Neural cell (in vitro differentiated cells): ENCODE measurements around the gene ARPC1B. TPM values are rescaled to one million over a fixed set of nuclear protein-coding genes. Genes with fewer than 3 reads are reported as not detected.

Source experiments
- H2AFZ ChIP-seq: fragments of 200-600, 300-800 bp; sonication (generic), shearing (Covaris generic); 2 replicates; pipeline ENCODE4 v1.6.0; 2014; ENCODE audit warnings: low read depth, mild to moderate bottlenecking, antibody characterized with exemption, low read length, moderate library complexity
- H3F3A ChIP-seq: fragments of 200-600 bp; shearing (Covaris generic); 2 replicates; pipeline ENCODE4 v1.6.1; 2016; ENCODE audit warnings: mild to moderate bottlenecking, moderate library complexity, mixed read lengths, antibody characterized with exemption, low read length; ENCODE audit not compliant: insufficient read depth, poor library complexity, severe bottlenecking
- H3K27ac ChIP-seq: fragments of 200-600, 300-800 bp; sonication (generic), shearing (Covaris generic); 2 replicates; pipeline ENCODE4 v1.5.1; 2014; ENCODE audit warnings: mild to moderate bottlenecking, low read length, moderate library complexity
- H3K27me3 ChIP-seq: fragments of 300-800, 200-600 bp; sonication (generic), shearing (Covaris generic); 2 replicates; pipeline ENCODE4 v1.6.0; 2014; ENCODE audit warnings: mild to moderate bottlenecking, low read depth, low read length, moderate library complexity; ENCODE audit not compliant: insufficient read depth
- H3K36me3 ChIP-seq: fragments of 300-800, 200-600 bp; sonication (generic), shearing (Covaris generic); 2 replicates; pipeline ENCODE4 v1.5.1; 2014; ENCODE audit warnings: mild to moderate bottlenecking, antibody characterized with exemption, low read length, moderate library complexity; ENCODE audit not compliant: insufficient read depth
- H3K4me2 ChIP-seq: fragments of 300-800, 200-600 bp; sonication (generic), shearing (Covaris generic); 2 replicates; pipeline ENCODE4 v1.6.0; 2014; ENCODE audit warnings: mild to moderate bottlenecking, low read length
- H3K4me3 ChIP-seq: fragments of 300-800, 200-600 bp; sonication (generic), shearing (Covaris generic); 2 replicates; pipeline ENCODE4 v1.5.1; 2014; ENCODE audit warnings: mild to moderate bottlenecking, low read length, moderate library complexity
- H3K79me2 ChIP-seq: fragments of 200-600 bp; shearing (Covaris generic); replicated peaks from 2 replicates; pipeline ENCODE4 v1.6.0; 2014; ENCODE audit warnings: mild to moderate bottlenecking, low read length, moderate library complexity; ENCODE audit not compliant: insufficient read depth
- H3K9ac ChIP-seq: fragments of 300-800, 200-600 bp; sonication (generic), shearing (Covaris generic); 2 replicates; pipeline ENCODE4 v1.6.1; 2016; ENCODE audit warnings: mild to moderate bottlenecking, low read length, mixed read lengths
- H3K9me2 ChIP-seq: fragments of 200-600 bp; shearing (Covaris generic); 2 replicates; pipeline ENCODE4 v1.6.1; 2016; ENCODE audit warnings: mild to moderate bottlenecking, low read length, mixed read lengths; ENCODE audit not compliant: insufficient read depth
- H3K9me3 ChIP-seq: fragments of 200-600, 300-800 bp; sonication (generic), shearing (Covaris generic); 2 replicates; pipeline ENCODE4 v1.6.1; 2016; ENCODE audit warnings: mild to moderate bottlenecking, mixed run types, low read length, moderate library complexity, mixed read lengths
- H4K20me1 ChIP-seq: fragments of 200-600 bp; shearing (Covaris generic); 2 replicates; pipeline ENCODE4 v1.6.1; 2016; ENCODE audit warnings: mild to moderate bottlenecking, mixed run types; ENCODE audit not compliant: insufficient read depth
- EP300 ChIP-seq: fragments of 450-650 bp; conservative IDR thresholded peaks from 2 replicates; pipeline ENCODE4 v1.6.1; 2014; ENCODE audit warnings: antibody characterized with exemption, mild to moderate bottlenecking, moderate library complexity; ENCODE audit not compliant: poor library complexity, severe bottlenecking
- EZH2 ChIP-seq: fragments of 200-600, 300-800 bp; shearing (Covaris generic), sonication (generic); IDR thresholded peaks from 2 replicates; pipeline ENCODE4 v1.6.1; 2014; ENCODE audit warnings: antibody characterized with exemption, low read length, borderline replicate concordance, mild to moderate bottlenecking; ENCODE audit not compliant: insufficient read depth, poor library complexity, severe bottlenecking
- MXI1 ChIP-seq: fragments of 450-650 bp; conservative IDR thresholded peaks from 2 replicates; pipeline ENCODE4 v1.6.1; 2014; ENCODE audit warnings: antibody characterized with exemption, mild to moderate bottlenecking; ENCODE audit not compliant: poor library complexity, severe bottlenecking
- POLR2AphosphoS5 ChIP-seq: IDR thresholded peaks from 2 replicates; pipeline ENCODE4 v1.6.1; 2012
- RAD21 ChIP-seq: fragments of 450-650 bp; conservative IDR thresholded peaks from 2 replicates; pipeline ENCODE4 v1.6.1; 2014; ENCODE audit warnings: antibody characterized with exemption, mild to moderate bottlenecking, moderate library complexity
- SMC3 ChIP-seq: fragments of 450-650 bp; conservative IDR thresholded peaks from 2 replicates; pipeline ENCODE4 v1.6.1; 2014; ENCODE audit warnings: antibody characterized with exemption, mild to moderate bottlenecking, moderate library complexity; ENCODE audit not compliant: poor library complexity
- TAF1 ChIP-seq: IDR thresholded peaks from 2 replicates; pipeline ENCODE4 v1.6.1; 2012; ENCODE audit warnings: low read depth
- polyA plus RNA-seq: library from polyadenylated mRNA; depleted of rRNA; stranded (reverse); fragments of >200 nt; gene quantifications from 2 replicates; pipeline ENCODE4 v1.2.3, GENCODE V29; 2014
- TF ChIP-seq, protein P1 (sequence below): IDR thresholded peaks from 2 replicates; pipeline ENCODE4 v1.6.1; 2012; ENCODE audit warnings: borderline replicate concordance
- TF ChIP-seq, protein P2 (sequence below): fragments of 450-650 bp; IDR thresholded peaks from 2 replicates; pipeline ENCODE4 v1.5.1; 2014; ENCODE audit warnings: antibody characterized with exemption, mild to moderate bottlenecking, moderate library complexity; ENCODE audit not compliant: poor library complexity, severe bottlenecking

The ARPC1B gene
- polyA plus RNA-seq, 1 donor from 2014 or later: 1.7 TPM

- H3K27me3 ChIP-seq: peaks cover 3% of the 10 kb centered on the region
- no peaks in the 10 kb centered on the region for H3K79me2 ChIP-seq
- H3K4me3 ChIP-seq: no peak overlapping the region
- no peak overlapping the region for H3K4me2 ChIP-seq
- no peaks in the 10 kb centered on the region for H3K36me3 ChIP-seq
- no peaks in the 10 kb centered on the region for H4K20me1 ChIP-seq
- no peaks in the 10 kb centered on the region for H3F3A ChIP-seq
- TF ChIP-seq, protein P1, sequence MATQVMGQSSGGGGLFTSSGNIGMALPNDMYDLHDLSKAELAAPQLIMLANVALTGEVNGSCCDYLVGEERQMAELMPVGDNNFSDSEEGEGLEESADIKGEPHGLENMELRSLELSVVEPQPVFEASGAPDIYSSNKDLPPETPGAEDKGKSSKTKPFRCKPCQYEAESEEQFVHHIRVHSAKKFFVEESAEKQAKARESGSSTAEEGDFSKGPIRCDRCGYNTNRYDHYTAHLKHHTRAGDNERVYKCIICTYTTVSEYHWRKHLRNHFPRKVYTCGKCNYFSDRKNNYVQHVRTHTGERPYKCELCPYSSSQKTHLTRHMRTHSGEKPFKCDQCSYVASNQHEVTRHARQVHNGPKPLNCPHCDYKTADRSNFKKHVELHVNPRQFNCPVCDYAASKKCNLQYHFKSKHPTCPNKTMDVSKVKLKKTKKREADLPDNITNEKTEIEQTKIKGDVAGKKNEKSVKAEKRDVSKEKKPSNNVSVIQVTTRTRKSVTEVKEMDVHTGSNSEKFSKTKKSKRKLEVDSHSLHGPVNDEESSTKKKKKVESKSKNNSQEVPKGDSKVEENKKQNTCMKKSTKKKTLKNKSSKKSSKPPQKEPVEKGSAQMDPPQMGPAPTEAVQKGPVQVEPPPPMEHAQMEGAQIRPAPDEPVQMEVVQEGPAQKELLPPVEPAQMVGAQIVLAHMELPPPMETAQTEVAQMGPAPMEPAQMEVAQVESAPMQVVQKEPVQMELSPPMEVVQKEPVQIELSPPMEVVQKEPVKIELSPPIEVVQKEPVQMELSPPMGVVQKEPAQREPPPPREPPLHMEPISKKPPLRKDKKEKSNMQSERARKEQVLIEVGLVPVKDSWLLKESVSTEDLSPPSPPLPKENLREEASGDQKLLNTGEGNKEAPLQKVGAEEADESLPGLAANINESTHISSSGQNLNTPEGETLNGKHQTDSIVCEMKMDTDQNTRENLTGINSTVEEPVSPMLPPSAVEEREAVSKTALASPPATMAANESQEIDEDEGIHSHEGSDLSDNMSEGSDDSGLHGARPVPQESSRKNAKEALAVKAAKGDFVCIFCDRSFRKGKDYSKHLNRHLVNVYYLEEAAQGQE: no peak
- TF ChIP-seq TAF1 (no peak), EP300 (no peak), POLR2AphosphoS5 (no peak), RAD21 (no peak), SMC3 (no peak), EZH2 (no peak), MXI1 (no peak)
- TF ChIP-seq, protein P2, sequence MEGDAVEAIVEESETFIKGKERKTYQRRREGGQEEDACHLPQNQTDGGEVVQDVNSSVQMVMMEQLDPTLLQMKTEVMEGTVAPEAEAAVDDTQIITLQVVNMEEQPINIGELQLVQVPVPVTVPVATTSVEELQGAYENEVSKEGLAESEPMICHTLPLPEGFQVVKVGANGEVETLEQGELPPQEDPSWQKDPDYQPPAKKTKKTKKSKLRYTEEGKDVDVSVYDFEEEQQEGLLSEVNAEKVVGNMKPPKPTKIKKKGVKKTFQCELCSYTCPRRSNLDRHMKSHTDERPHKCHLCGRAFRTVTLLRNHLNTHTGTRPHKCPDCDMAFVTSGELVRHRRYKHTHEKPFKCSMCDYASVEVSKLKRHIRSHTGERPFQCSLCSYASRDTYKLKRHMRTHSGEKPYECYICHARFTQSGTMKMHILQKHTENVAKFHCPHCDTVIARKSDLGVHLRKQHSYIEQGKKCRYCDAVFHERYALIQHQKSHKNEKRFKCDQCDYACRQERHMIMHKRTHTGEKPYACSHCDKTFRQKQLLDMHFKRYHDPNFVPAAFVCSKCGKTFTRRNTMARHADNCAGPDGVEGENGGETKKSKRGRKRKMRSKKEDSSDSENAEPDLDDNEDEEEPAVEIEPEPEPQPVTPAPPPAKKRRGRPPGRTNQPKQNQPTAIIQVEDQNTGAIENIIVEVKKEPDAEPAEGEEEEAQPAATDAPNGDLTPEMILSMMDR: no peak
- no peaks in the 10 kb centered on the region for H3K9me2 ChIP-seq
- H2AFZ ChIP-seq: no peak overlapping the region
- no peaks in the 10 kb centered on the region for H3K9me3 ChIP-seq
- no peak overlapping the region for H3K9ac ChIP-seq
- H3K27ac ChIP-seq: no peak overlapping the region
These were observed 5.7 kb downstream of the ARPC1B start for GRCh38 chr7:99380032-99380822.

DNA sequence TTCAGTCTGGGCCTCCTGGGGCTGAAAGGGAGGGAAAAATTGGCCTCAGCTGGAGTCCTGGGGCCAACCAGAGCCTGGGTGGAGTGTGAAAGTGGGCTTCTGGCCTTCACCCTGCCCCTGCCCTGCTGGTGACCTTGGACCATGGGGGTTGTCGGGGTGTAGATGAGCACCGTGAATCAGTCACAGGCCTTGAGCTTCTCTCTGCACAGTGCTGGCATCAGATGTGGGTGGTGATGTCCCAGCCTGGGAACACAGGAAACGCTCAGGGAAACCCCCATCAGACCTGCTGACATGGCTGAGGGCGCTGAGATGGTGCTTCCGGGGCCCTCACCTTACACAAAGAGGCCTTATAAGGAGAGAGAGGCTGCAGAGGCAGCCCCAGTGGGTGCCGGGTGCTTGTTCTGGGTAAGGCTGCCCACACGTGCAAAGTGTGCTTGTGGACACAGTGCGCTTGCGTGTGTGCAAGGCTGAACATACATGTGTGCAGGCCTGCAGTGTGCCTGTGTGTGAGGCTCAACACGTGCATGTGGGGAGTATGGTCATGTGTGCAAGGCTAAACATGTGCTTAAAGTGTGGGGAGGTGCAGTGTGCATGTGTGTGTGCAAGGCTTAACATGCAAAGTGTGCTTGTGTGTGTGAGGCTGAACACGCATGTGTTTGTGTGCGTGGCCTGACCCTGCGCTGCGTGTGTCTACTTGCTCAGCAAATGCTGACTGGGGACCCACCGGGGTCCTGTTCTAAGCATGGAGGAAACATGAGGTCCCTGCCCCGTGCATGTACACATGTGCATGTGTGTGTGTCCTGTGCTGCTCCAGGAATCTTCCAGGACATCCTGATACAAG, 6.5 kb downstream of the ARPC1B start:
- Histone ChIP-seq H3K4me2 (no peak overlapping the region), H3K9ac (no peak overlapping the region), H3K9me2 (no peaks in the 10 kb centered on the region), H3K27me3 (no peaks in the 10 kb centered on the region), H3F3A (no peaks in the 10 kb centered on the region), H2AFZ (no peak overlapping the region), H3K27ac (no peak overlapping the region), H3K9me3 (no peaks in the 10 kb centered on the region), H4K20me1 (no peaks in the 10 kb centered on the region), H3K4me3 (no peak overlapping the region), H3K36me3 (no peaks in the 10 kb centered on the region), H3K79me2 (no peaks in the 10 kb centered on the region)
- TF ChIP-seq, protein P1: no peak
- TF ChIP-seq RAD21 (no peak), MXI1 (no peak), EZH2 (no peak), POLR2AphosphoS5 (no peak), SMC3 (no peak), TAF1 (no peak), EP300 (no peak)
- TF ChIP-seq, protein P2: no peak
